ENCODE measurements around the gene ABCA13.

GRCh38 chr7:48617993-48618392, 446.7 kb downstream of the ABCA13 start:
- TF ChIP-seq CTCF (IDR thresholded peaks at IDR 0.05; ENCODE audit: extremely low read depth in 1 of 2, insufficient read depth in 1 of 2, low read depth in 1 of 2, low read length in 2 of 2), result no peak
- TF ChIP-seq POLR2A (IDR thresholded peaks at IDR 0.05; ENCODE audit: low read depth, low read length), result no peak
